RWPE1 (cell line): ENCODE measurements around the gene MCMBP.
"Not testable (repeated sequence)": the region's sequence is repeated elsewhere in the genome, so short reads cannot be mapped to it uniquely, and the experiment has no call there.

Experiments
- CTCF ChIA-PET: fragments of 350-600 bp; sonication (Branson Sonifier 250); formaldehyde crosslinking; extraction: SDS; loops from one replicate; lab custom pipeline; 2021; lab: Yijun Ruan, JAX
- POLR2A ChIA-PET: fragments of 400-600 bp; formaldehyde crosslinking; extraction: SDS; loops from one replicate; lab custom pipeline; 2020; ENCODE audit warnings: antibody characterized with exemption; ENCODE audit not compliant: low non-redundant PET; lab: Yijun Ruan, JAX
- DNase-seq: peaks from one replicate; pipeline ENCODE4 v3.0.0; 2012; ENCODE audit warnings: low spot score
- H3K27ac ChIP-seq: fragments of 450-650 bp; 2 replicates; pipeline ENCODE4 v1.5.1; 2017
- TF ChIP-seq, protein P1 (sequence below): fragments of 450-650 bp; conservative IDR thresholded peaks from 2 replicates; pipeline ENCODE4 v1.5.1; 2017; ENCODE audit warnings: low read depth, mild to moderate bottlenecking

Gene MCMBP, protein sequence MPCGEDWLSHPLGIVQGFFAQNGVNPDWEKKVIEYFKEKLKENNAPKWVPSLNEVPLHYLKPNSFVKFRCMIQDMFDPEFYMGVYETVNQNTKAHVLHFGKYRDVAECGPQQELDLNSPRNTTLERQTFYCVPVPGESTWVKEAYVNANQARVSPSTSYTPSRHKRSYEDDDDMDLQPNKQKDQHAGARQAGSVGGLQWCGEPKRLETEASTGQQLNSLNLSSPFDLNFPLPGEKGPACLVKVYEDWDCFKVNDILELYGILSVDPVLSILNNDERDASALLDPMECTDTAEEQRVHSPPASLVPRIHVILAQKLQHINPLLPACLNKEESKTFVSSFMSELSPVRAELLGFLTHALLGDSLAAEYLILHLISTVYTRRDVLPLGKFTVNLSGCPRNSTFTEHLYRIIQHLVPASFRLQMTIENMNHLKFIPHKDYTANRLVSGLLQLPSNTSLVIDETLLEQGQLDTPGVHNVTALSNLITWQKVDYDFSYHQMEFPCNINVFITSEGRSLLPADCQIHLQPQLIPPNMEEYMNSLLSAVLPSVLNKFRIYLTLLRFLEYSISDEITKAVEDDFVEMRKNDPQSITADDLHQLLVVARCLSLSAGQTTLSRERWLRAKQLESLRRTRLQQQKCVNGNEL

GRCh38 chr10:119872610-119872859 lies at the start of gene MCMBP:
TSS of gene MCMBP (minus strand) at chr10:119872843. CDS start at chr10:119872584, 259 bp downstream.
- peak within 1 kb of the TSS; percentile 88 for H3K27ac ChIP-seq
- CTCF ChIA-PET, result interaction anchor here (0.6 to 1.5 kb wide), 3 partner anchors 13 to 559 kb away, joined by 3 to 7 read pairs (median 3); no protein-coding TSS in a partner anchor
- TF ChIP-seq, protein P1, sequence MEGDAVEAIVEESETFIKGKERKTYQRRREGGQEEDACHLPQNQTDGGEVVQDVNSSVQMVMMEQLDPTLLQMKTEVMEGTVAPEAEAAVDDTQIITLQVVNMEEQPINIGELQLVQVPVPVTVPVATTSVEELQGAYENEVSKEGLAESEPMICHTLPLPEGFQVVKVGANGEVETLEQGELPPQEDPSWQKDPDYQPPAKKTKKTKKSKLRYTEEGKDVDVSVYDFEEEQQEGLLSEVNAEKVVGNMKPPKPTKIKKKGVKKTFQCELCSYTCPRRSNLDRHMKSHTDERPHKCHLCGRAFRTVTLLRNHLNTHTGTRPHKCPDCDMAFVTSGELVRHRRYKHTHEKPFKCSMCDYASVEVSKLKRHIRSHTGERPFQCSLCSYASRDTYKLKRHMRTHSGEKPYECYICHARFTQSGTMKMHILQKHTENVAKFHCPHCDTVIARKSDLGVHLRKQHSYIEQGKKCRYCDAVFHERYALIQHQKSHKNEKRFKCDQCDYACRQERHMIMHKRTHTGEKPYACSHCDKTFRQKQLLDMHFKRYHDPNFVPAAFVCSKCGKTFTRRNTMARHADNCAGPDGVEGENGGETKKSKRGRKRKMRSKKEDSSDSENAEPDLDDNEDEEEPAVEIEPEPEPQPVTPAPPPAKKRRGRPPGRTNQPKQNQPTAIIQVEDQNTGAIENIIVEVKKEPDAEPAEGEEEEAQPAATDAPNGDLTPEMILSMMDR, result no peak
- DNase-seq, result no peak
- POLR2A ChIA-PET, result interaction anchor here (0.6 to 1.6 kb wide), 4 partner anchors 20 to 1011 kb away, joined by 5 to 9 read pairs (median 6); partner anchors contain the start of genes INPP5F and SEC23IP

DNA sequence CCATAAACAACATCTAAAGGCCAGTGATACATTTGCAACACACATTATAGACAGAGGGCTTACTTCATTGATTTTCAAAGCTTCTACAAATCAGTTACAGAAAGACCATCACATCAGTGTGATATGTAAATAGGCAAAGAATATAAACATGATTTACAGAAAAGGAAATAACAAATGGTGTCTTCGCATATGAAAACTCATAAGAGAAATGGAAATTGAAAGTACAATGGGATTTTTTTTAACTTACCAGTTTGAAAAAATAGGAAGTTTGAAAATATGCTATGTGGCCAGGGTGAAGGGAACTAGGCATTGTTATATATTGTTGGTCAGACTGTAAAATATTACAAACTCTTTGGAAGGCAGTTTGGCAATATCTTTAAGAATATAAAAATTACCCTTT lies 47.2 kb upstream of the MCMBP start:
- TF ChIP-seq, protein P1, result no peak
- no peak for DNase-seq
- no peak overlapping the region for H3K27ac ChIP-seq
- CTCF ChIA-PET, result no interaction called here
- POLR2A ChIA-PET, result no interaction called here

GRCh38 chr10:119919271-119919670 lies 46.6 kb upstream of the MCMBP start:
- DNase-seq, result no peak
- CTCF ChIA-PET, result no interaction called here
- TF ChIP-seq, protein P1, result no peak
- H3K27ac ChIP-seq, result no peak overlapping the region
- POLR2A ChIA-PET, result no interaction called here

DNA sequence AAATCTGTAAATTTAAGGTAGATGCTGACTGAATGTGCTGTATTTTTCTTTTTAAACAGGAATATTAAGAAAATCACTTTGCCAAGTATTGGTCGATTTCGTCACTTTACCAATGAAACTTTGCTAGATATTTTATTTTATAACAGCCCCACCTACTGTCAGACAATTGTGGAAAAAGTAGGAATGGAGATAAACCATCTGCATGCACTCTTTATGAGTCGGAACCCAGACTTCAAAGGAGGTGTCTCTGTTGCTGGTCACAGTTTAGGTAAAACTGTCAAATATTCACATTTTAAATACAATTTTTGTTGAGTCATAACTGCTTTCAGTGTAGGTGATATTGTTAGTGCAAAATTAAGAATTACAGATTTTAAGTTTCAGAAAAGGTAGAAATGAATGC lies 45.1 kb upstream of the MCMBP start:
- TF ChIP-seq, protein P1, result no peak
- ChIA-PET POLR2A (no interaction called here), CTCF (interaction anchor here (0.6 kb wide), 1 partner anchor 15 kb away, joined by 3 read pairs; no protein-coding TSS in a partner anchor)
- no peak overlapping the region for H3K27ac ChIP-seq
- DNase-seq, result no peak

GRCh38 chr10:119910689-119911088 lies 38.0 kb upstream of the MCMBP start:
- no peak for DNase-seq
- ChIA-PET CTCF (no interaction called here), POLR2A (no interaction called here)
- TF ChIP-seq, protein P1, result no peak
- no peak overlapping the region for H3K27ac ChIP-seq

DNA sequence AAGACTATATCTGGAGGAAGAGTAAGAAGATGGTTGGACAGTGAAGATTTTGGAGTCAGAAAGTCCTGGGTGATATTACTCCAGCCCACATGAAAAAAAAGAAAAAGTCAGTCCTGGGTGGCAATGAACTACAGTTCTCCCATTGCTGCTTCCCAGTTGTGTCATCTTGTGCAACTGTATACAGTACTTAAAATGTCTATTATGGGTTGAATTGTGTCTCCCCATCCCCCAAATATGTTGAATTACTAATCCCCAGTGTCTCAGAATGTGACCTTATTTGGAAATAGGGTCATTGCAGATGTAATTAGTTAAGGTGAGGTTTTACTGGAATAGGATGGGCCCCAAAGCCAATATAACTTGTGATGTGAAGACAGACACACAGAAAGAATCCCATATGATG lies 35.5 kb upstream of the MCMBP start:
- POLR2A ChIA-PET, result no interaction called here
- TF ChIP-seq, protein P1, result no peak
- no peak overlapping the region for H3K27ac ChIP-seq
- DNase-seq, result no peak
- CTCF ChIA-PET, result no interaction called here

GRCh38 chr10:119907695-119908094 lies 35.1 kb upstream of the MCMBP start:
- H3K27ac ChIP-seq, CTCF ChIA-PET, DNase-seq, POLR2A ChIA-PET: not testable (repeated sequence)
